ENCODE measurements around the gene ITGA6.

GRCh38 chr2:172480301-172481218, 53.2 kb downstream of the ITGA6 start:
- no peak for TF ChIP-seq POLR2A (IDR thresholded peaks at IDR 0.05)
- no peak for TF ChIP-seq CTCF (IDR thresholded peaks at IDR 0.05)
